Left renal cortex interstitium (tissue), 4 donors: ENCODE measurements around the gene STK38. TPM values are rescaled to one million over a fixed set of nuclear protein-coding genes. Genes with fewer than 3 reads are reported as not detected.
A peak's percentile ranks its signal among the peaks of the same experiment; 100 is the strongest.
"Not testable (repeated sequence)": the region's sequence is repeated elsewhere in the genome, so short reads cannot be mapped to it uniquely, and the experiment has no call there.

ENCODE experiments used
- DNase-seq, 4 donors: peaks; one replicate each; pipeline ENCODE4 v3.0.0-alpha.2; 2013; ENCODE audit warnings: low read depth in 4 of 4, low spot score in 2 of 4, missing footprints in 1 of 4
- polyA plus RNA-seq, 4 donors: library from polyadenylated mRNA; unstranded; fragments of 120-200 nt; gene quantifications; one replicate each; pipeline ENCODE4 v1.2.1, GENCODE V29; 2013; ENCODE audit not compliant: insufficient read length in 4 of 4

The STK38 gene
- 10 to 100 TPM; 40.3 to 60.5 (median 50.0) TPM for polyA plus RNA-seq

- DNase-seq: peak; percentile 74 to 83 (median 78)
Observed at GRCh38 chr6:36546920-36547645, at the start of gene STK38. STK38 (minus strand) TSS chr6:36547479; CDS start chr6:36540202, 7,277 bp downstream.

- no peak for DNase-seq
Observed at GRCh38 chr6:36596356-36596755, 49.1 kb upstream of the STK38 start.

- peak in 3 of 4 donors; percentile 41 to 70 (median 55) for DNase-seq
Observed at GRCh38 chr6:36594816-36595643, 47.8 kb upstream of the STK38 start.

DNA sequence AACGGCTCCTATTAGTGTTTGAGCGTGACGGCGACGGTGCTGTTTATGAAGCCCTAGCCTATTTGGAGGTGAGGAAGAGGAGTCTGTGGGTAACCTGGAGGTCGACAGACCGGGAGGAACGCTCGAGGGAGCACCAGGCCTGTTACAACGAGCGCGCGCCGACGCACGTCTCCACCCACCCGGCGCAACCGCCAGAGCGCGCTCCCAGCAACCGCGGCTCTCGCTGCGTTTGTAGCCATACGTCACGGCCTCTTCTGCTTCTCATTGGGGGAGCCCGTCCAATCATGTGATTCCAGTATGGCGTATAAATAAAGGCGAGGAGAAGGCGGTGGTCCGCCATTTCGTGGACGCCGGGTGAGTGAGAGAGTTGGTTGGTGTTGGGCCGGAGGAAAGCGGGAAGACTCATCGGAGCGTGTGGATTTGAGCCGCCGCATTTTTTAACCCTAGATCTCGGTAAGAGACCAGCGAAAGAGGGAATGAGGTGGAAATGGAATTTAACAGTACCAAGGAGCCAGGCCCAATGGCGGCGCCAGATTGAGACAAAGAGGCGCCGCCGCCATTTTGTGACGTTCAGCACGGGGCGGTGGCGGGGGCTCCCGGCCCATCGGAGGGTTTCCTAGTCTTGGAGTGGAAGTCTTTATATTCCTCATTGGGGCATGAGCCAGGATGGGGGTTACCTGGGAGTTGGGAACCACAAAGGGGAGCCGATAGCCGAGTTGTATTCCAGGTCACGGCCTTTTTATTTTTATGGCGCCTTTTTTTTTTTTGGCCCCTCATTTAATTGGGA is 46.9 kb upstream of the STK38 start, which contains the start of gene SRSF3:
TSS of gene SRSF3 (plus strand) at position 334 of the 787 bp plus-strand sequence. CDS start 2,401 bp downstream, outside the sequence.
- DNase-seq: peak; percentile 91 to 97 (median 95)

DNA sequence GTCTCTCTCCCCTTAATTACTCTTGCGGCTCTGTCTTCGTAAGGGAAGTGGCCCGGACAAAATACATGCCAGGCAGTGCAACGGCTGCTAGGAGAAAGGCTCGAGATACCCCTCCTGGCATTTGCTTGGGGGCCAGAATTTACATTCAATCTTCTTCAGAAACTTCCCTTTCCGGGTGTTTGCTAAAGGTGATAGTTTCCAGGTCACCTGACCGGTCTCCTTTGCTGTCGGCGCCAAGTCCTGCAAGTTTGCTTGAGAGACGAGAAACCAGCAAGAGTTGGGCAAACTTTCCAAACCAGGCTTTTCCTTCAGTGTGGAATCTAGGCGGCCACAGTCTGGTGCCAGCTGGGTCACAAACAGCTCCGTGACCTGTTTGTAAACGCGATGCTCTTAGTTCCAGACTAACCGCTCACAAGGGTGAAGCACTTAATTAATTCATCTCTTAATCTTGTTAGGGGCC is 46.3 kb upstream of the STK38 start:
- peak in 1 of 4 donors; percentile 90 for DNase-seq

GRCh38 chr6:36592221-36592655 is 45.0 kb upstream of the STK38 start:
- DNase-seq: no peak

GRCh38 chr6:36590237-36590636 is 43.0 kb upstream of the STK38 start:
- no peak for DNase-seq

DNA sequence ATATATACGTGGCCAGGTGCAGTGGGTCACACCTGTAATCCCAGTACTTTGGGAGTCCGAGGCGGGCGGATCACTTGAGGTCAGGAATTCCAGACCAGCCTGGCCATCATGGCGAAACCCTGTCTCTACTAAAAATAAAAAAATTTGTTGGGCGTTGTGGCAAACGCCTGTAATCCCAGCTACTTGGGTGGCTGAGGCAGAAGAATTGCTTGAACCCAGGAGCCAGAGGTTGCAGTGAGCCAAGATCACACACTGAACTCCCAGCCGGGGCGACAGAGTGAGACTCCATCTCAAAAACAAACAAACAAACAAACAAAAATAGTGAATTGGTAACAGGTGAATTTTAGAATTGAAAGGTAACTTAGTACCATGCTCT is 41.7 kb upstream of the STK38 start:
- DNase-seq: not testable (repeated sequence)

- no peak for DNase-seq
Observed at GRCh38 chr6:36586606-36587005, 39.3 kb upstream of the STK38 start.

GRCh38 chr6:36581716-36582115 is 34.4 kb upstream of the STK38 start:
- no peak for DNase-seq

GRCh38 chr6:36580184-36580526 is 32.9 kb upstream of the STK38 start:
- DNase-seq: no peak

- DNase-seq: no peak
Observed at GRCh38 chr6:36578431-36578830, 31.2 kb upstream of the STK38 start.

- no peak for DNase-seq
Observed at GRCh38 chr6:36578030-36578429, 30.8 kb upstream of the STK38 start.

DNA sequence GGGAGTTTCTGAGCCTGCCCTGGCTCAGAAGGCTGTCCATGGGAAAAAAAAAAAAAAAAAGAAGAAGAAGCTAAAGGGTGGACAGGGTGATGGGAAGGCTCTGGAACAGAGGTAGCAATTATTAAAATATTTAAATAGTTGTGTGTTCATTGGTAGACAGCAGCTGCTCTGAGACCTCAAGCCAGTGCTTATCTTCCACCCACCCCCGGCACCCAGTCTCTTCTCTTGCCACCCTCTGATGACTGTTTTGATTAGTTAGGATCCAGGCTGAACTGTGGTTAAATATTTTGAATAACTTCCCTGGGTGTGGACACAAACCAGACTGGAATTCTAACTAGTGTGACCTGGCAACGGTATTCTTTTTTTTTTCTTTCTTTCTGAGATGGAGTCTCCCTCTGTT is 30.0 kb upstream of the STK38 start:
- no peak for DNase-seq

DNA sequence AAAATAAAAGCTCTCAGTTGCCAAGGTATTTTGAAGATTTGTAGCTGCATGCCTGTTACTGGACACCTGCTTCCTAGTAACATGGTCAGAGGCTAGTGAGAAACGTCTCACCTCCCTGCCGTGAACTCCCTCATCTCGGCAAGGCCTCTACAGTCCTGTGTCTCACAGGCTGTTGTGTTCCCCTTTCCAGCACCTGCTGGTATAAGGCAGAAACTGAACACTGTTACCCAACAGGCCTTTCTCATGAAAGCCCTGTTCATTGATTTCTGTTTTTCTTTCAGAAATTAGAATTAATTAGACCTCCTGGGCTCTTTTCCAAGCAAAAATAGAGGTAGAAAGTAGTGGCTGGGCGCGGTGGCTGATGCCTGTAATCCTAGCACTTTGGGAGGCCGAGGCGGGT is 29.3 kb upstream of the STK38 start:
- no peak for DNase-seq

GRCh38 chr6:36574679-36575078 is 27.4 kb upstream of the STK38 start:
- no peak for DNase-seq

- not testable (repeated sequence) for DNase-seq
Observed at GRCh38 chr6:36572353-36573311, 25.4 kb upstream of the STK38 start.

DNA sequence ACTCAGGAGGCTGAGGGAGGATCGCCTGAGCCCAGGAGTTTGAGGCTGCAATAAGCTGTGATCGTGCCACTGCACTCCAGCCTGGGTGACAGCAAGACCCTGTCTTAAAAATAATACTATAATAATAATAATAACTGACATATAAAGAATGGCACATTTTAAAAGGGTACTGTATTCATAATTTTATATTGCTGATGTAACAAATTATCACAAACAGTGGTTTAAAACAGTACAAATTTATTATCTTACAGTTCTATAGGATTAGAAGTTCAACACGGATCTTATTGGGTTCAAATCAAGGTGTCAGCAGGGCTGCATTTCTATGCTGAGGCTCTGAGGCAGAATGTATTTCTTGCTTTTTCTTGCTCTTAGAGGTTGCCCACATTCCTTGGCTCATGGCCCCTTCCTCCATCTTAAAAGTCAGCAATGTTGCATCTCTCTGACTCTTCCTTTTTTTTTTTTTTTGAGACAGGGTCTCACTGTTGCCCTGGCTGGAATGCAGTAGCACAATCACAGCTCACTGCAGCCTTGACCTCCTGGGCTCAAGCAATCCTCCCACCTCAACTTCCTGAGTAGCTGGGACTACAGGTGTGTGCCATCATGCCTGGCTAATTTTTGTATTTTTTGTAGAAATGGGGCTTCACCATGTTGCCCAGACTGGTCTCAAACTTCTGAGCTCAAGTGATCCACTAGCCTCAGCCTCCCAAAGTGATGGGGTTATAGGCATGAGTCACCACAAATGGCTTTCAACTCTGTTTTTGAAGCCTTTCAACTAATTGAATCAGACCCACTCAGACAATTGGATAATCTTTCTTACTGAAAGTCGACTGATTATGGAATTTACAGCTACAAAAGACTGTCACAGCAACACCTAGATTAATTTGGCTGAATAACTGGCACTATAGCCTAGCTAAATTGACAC is 24.1 kb upstream of the STK38 start:
- no peak for DNase-seq

- DNase-seq: no peak
Observed at GRCh38 chr6:36570264-36570663, 23.0 kb upstream of the STK38 start.
